Activated naive CD8-positive, alpha-beta T cell treated with anti-CD3 and anti-CD28 coated beads, Interleukin-2, amount 50 U/mL, for 16 hours (primary cell): ENCODE data around the gene KCNK4.
"Not testable (repeated sequence)": the region's sequence is repeated elsewhere in the genome, so short reads cannot be mapped to it uniquely, and the experiment has no call there.

Source experiments
- DNase-seq: peaks from one replicate; pipeline ENCODE4 v3.0.0-alpha.2; 2020; ENCODE audit warnings: low read depth, low spot score

The KCNK4 gene

DNA sequence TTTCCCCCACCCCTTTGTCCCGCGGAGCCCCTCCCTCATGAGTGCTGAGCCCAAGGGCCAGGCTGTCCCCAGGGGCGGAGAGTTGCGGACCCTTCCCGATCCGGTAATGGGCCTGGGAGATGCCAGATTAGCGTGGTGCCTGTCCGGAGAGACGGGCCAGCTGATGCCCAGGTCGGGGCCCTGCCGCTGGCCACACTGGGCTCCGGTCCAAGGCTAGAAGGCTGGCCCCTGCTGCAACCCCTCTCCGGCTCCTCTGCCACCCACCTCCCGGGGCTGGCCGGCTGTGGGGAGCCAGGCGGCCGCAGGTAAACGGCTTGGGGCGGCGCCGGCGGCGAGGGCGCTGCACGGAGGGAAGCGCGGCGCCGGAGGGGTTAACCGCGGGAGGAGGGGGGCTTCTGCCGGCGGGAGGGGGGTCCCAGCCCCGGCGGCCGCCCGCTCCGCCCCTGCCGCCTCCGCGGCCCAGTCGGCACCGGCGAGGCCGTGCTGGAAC is at the start of gene KCNK4:
KCNK4 (plus strand) TSS at position 41 of the 490 bp plus-strand sequence. CDS start 1,717 bp downstream, outside the sequence.
- no peak for DNase-seq

DNA sequence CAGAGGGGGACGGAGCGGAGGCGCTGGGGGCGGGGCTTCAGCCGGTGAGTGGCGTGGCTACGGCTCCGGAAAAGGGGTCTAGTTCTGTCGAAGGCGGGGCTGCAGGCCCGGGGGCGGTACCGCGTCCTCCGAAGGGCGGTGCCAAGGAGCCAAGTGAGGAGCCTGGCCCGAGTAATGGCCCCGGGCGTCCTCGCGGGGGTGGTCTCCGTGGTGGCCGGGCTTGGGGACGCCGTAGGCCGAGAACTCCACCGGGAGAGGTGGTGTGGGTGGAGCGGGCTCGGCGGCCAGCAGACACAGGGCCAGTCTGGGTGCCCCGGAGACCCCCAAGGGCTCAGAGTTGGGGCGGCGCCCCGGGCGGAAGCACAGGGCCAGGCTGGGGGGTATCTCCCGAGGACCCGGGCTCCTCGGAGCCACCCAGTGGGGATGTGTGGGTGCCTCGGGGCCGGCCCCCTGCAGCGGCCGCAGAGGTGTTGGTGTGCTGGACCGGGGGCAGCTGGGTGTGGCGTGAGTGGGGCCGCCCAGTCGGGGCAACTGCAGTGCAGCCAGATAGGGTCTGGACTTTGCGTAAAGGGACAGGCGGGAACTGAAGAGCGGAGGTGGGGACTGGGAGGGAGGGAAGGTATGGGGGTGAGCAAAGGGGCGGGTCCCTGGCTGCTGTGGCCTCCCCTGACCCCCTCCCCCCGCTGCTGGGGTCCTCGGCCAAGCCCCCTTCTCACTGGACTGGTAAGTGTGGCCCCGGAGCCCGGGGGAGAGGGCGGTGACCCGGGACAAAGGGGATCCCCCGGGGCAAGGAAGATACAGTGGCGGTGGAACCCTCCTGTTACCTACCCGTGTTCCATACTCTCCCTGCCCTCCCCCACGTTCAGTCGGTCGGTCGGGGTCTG is 49.4 kb upstream of the KCNK4 start:
- no peak for DNase-seq

DNA sequence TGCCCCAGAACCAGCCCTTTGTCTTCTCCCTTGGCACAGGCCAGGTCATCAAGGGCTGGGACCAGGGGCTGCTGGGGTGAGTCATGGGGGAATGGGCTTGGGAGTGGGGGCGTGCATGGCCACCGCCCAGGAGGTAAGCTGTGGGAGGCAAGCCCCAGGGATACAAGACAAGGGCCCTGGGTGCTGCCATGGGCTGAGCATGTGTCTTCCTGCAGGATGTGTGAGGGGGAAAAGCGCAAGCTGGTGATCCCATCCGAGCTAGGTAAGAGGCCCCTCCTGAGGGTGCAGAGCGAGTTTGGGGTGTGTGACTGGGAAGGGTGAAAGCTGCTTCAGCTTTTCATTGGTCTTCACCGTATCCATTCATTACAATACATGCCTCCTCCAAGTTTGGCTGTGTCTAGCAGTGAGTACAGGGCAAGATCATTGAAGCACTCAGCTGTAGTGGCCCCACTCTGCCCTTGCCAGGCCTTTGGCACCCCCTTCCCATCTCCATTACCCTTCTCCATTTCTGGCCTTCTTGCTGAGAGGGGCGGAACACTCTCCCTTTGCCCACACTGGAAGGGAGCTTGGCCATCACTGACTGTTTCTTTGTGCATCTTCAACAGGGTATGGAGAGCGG is 47.8 kb upstream of the KCNK4 start:
- DNase-seq = no peak

DNA sequence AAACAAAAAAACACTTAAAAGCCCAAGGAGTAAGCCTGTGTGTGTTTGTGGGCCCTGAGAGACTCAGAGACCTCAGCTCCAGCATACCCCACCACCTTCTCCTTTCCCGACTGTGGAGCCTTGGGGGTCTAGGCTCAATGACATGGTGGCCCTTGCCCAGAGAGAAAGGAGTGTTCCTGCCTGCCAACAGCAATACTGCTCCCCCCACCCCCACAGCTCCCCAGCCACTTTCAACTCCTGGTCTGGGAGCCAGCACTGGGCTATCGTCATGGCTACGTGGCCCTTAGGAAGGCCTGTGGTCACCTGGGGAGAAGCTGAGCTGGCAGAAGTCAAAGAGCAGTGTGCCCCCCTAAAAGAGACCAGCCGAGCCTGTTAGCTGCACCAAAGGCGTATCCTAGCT is 47.0 kb upstream of the KCNK4 start:
- DNase-seq = no peak

DNA sequence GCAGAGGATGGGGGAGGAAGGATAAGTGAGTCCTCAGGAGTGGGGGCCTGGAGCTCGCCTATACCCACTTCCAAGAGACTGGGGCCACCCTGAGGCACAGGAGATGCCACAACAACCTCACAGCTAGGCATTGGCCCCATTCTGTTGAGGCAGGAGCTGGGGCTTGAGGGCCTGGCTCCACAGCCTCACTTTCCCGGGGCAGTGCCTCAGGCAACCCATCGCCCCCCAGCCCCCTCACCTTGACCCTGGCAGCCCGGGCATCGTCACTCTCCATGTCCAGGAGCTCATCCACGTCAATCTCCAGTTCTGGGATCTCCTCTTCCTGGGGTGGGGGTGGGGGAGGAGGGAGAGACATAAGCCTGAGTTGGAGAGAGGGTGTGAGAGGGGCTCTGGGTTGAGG is 46.1 kb upstream of the KCNK4 start:
- no peak for DNase-seq

DNA sequence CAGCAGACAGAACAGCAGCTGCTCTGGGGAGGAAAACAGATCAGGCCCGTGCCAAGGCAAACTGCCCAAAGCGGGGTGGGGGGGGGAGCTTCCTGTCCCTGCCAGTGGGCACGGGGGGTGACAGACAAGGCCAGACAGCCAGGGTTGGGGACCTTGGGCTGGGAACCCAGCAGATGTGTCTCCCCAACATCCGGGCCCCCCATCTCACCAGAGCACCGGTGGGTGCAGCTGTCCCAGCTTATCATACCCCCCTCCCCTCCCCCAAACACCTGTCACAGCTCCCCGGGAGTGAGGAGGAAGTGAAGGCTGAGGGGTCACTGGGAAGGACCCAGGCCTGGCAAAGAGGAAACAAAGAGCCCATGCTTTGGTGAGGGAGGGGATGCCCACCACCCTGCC is 45.7 kb upstream of the KCNK4 start:
- DNase-seq = no peak

DNA sequence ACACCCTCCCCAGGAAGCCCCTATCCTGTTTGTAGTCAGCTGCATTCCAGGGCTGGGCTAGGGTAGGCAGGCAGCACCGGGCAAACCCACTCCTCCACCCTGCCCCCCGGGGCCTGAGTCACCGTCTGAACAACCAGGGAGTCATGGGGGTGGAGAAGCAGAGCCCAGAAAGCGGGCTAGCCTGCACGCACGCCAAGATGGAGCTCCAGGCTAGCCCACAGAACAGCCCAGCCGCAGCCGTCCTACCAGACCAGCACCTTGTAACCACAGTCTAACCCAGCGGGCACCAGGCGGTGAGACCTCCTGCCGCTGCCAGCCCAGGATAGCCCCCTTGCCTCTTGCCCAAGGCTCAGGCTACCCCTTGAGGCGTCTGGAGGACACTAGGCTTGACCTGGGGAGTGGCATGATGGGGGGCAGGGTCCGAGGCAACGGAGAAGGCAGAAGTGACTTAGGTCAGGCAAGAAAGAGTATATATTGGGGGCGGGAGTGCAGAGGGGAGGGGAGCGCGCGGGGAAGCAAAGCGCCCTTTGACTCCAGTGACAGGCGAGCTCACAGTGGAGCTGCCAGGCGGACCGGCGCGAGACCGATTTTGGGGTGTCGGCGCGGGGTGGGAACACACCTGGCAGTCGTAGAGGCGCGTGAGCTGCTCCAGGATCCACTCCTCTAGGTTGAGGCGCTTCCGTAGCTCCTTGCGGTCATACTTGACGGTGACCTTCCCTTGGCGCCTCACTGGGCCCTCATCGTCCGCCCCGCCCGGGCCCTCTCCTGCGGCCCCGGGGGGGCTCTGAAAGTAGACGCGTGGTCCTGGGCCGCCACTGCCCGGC is 45.1 kb upstream of the KCNK4 start:
- peak; percentile 67 for DNase-seq

DNA sequence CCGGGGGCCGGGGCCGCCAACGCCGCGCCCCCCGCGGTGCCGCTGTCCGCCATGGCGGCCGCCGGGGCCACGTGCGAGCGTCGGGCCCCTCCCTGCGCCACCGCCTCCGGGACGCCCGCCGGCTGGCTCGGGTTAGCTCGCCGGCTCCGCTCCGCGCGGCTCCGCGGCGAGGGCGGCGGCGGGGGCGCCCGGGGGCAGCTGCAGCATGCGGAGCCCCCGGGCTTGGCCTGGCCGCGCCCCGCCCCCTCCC is 44.6 kb upstream of the KCNK4 start:
- DNase-seq = not testable (repeated sequence)

DNA sequence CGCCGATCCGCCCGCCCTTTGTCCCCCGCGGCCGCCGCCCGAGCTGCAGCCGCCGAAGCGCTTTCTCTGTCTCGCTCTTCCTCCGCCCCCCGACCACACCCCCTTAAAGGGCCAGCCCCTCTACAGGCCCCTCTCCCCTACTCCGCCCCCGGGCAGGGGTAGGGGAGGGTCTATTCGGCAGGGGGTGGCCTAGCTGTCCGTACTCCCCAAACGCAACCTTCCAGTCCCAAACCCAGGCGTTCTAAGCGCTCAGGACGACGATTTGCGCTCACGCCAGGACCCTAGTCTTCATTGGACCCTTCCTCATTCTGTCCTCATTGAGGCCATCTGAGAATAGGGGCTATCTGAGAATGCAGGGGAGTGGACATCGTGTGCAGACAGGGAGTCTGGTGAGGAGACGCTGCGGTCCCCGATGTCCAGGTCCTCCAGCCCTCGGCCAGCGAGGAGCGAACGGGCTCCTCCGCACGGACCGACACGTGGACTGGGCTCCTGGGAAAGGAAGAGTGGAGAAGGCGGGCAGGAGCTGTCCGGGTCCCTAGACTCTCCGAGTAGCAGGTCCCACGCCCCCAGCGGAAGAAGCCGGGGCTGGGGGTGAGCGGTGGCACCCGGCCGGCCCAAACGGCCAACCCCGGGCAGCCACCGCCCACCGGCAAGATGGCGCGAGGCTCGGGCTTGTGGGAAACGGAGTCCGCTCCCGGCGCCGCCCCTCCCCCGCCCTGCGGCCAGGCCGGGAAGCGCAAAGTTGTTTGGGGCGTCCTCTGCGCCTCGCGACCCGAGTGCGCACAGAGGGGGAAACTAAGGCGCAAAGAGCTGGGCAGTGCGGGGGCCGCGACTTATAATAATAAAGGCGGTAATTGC is 44.0 kb upstream of the KCNK4 start, which contains the start of gene PPP1R14B:
PPP1R14B (minus strand) TSS at position 73 of the 858 bp plus-strand sequence. CDS start 270 bp downstream, outside the sequence.
- peak; percentile 78 for DNase-seq

DNA sequence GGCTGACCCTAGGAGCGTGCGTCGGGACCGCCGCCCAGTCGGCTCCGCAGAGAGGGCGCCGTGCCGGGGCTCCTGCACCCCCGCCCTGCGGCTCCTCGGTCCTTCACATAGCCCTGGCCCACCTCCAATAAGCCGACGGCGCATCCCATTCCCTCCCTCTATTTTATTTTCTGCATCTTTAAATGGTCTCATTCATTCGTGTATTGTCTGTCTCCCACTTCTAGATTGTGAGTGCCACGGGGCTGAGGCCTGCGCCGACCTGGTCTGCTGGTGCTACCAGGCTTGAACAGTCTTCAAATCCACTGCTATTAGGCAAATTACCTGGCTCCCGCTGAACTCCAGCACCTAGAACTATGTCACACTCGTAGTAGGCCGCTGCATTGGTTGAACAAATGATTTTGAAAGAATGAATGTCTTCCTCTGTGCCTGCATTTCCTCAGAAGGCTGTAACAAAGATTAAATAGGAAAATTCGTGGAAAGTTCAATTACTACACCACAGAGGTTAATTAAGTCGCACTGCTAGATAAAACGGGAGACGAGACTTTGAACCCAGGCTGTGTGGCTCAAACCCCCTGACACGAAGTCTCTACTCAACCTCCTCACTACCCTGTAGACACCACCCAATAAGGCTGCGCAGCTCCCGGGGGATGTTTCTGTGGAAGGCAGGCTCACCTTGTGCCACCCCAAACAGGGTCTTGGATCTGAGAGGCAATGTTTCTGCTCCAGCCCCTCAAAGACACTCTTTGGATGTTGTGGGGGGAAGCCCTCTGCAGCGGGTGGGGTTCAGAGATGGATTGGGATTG is 43.2 kb upstream of the KCNK4 start:
- no peak for DNase-seq

DNA sequence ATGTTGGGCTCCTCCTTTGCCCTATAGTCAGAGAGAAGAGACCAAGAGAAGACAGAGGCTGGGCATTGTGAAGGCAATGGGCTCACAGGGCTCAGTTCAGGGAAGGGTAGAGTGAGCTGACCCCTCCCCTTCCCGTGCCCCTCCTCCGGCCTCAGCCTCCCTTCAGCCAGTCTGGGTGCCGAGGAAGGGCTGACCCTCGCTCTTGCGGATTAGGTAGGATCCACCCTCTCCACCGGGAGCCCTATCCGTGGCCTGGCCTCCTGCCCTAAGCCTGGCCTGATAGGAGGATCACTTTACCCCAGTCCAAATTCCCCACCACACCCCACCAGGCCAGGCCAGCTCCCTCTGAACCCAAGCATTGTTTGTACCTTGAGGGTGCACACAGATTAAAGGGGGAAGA is 42.5 kb upstream of the KCNK4 start:
- no peak for DNase-seq

DNA sequence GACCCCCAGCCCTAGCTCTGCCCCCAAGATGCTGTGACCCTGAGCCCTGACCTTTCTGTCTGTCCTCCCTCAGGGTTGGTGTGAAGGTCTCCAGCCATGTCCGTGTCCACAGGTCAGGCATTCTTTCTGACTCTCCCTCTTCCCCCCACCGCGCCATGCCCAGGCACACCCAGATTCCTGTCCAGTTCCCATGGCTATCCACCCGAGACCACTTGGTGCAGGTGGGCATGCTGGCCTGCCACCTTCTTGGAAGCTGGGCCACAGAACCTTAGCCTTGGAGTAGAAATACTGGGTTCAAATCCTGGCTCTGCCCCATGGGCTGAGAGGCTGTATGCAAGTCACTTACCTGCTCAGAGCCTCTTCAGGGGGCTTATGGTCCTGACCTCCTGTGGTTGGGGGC is 42.1 kb upstream of the KCNK4 start:
- no peak for DNase-seq

DNA sequence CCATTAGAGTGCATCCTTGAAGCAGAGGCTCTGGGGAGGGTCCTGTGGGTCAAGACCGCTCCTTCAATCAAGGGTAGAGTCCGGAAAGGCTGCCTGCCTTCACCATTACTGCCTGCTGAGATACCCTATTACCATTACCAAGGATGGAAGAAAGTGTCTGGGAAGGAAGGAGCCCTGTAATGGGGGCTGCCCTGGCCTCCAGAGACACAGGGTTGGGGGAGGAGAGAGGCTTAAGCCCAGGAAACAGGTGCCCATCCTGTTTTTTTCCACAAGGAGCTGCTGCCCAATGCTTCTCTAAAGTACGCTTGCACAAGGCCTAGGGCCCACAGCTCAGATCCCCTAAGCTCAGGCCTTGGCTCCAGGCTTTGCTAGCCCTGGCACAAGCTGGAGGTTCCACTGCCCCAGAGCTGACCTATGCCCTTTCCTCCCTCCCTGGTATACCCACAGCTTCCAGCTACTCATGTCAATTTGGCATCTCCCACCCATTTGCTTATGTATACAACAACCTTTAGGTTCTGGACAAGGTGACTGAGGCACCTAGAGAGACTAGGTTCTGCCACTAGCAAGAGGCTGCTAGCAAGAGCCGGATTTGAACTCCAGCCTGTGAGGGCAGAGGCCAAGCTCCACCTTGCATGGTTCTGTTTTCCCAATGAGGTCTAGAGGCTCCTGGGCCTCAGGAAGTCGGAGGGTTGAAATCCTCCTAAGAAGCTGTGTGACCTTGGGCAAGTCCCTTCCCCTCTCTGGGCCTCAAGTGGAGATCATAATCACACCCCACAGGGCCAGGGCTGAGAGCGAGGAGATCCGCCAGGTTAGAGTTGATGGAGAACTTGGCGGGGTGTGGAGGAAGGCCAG is 41.3 kb upstream of the KCNK4 start:
- no peak for DNase-seq

DNA sequence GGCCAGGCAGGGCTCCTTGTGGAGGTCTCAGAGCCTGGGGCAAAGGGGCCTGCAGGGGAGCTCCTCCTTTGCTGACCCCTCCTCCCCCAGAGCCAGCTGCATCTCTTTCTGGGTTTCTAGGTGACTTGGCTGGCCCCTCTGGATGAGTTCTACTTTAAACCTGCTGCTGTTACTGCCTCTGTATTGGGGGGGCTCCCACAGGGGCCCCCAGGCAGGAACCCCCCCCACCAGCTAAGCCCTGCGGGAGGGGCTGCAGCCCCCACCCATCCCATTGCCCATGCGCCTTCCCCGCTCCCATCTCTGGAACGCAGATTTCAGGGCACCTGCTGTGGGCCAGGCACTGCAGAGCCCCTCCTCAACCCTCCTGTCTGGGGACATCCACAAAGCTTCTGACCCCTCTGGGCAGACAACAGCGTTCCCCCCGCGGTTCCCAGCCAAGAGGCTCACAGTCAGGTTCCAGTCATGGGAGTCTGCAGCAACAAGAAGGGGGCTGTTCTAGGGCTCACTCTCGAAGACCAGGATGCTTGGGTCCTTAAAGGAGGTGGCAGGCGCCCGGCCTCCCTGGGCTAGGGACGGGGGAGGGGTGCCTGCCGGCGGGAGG is 40.6 kb upstream of the KCNK4 start:
- DNase-seq = no peak

DNA sequence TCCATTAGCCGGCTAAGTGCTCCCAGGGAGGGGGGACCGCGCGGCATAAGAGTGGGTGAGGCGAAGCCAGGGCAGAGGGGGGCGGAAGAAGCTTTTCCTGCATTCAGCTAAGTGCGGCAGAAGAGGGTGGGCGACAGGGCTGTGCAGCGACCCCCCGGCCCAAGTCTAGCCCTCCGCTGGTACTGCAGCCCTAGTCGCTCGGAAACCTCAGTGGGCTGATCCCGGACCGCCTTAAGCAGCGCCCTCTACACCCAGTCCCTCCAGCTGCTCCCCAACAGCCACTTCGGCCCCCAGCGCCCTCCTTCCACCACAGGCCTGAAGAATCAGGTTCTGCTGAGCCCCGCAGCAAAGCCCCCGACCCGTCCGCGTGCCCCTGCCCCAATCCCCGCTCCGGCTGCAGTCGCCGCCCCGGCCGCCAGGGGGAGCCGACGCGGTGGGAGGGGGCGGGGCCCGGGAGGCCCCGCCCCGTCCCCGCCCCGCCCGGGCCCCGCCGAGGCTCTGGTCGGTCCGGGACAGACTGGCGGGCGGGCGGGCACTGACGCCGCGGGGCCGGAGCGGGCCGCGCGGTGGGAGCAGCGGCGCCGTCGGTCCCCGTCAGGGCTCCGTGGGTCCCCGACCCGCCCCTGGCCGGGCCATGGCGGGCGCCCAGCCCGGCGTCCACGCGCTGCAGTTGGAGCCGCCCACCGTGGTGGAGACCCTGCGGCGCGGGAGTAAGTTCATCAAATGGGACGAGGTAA is 39.9 kb upstream of the KCNK4 start, which contains the start of gene PLCB3:
PLCB3 (plus strand) TSS at position 515 of the 737 bp plus-strand sequence; CDS start at position 635, 120 bp downstream.
- no peak for DNase-seq

DNA sequence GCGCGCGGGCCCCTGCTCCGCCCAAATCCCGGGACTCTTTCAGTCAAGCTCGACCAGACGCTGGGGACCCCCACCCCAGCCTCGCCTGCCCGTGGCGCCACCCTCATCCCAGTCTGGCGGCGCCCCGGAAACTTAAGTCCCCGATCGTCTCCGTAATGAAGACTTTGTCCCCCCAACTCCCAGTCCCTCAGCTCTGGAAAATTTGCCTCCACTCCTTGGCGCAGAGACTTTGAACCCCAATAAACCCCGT is 39.4 kb upstream of the KCNK4 start:
- DNase-seq = no peak

DNA sequence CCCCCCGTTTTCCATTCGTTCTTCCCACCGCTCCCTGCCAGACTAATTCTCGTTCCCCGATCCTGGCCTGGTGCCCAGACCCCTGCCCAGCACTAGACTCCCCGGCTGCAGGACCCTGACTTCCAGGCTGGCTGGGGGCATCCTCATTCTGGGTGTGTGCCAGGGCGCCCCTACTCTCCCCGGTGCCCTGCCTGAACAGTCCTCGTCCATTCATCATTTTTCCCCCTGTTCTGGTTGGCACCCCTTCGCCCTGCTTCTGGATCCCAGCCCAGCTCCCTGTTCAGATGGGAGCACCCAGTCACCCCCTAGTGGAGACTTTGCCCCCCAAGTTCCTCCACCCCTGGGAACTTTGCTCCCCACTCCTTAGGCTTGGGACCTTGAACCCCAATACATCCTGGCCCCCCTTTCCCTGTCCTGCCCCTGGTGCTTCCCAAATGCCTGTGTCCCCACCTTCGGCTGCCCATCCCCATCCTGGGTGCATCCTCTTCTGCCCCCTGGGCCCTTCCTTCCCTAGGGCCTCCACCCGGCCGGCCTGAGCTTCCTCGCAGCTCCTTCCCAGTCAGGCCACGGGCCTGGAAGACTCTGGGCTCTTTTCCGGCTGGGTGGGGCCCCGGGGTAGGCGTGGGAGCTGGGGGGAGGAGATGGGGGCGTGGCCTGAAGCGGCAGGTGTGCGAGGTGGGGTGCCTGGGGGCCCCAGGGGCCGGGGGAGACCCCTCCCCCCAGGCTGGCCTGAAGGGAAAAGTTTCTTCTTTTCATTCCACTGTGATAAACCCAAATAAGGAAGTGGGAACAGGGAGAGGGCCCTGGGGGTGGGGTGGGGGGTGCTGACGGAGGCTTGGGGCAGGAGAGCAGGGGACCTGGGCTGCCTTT is 38.9 kb upstream of the KCNK4 start:
- DNase-seq = no peak

DNA sequence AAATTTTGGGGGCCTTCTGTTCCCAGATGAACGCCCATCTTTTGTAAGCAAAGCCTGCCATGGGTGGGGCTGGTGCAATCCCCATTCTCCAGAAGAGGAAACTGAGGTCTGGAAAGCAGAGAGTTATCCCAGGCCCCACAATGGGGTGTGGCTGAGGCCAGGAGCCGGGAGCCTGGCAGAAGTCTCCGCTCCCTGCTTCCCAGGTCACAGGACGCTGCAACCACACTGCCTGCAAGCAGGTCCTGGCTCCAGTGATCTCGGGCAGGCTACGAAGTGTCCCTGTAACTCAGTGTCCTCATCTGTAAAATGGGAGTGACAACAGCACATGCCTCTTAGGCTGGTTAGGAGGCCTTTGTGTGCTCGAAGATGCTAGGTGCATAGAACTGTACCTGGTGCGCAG is 38.1 kb upstream of the KCNK4 start:
- DNase-seq = no peak
